K562 (cell line): ENCODE results near the gene KIAA0513. TPM values are rescaled to one million over a fixed set of nuclear protein-coding genes. Genes with fewer than 3 reads are reported as not detected.

Experiments
- ATAC-seq: fragments of 200-7000 bp; cut with Tn5 transposase; 3 replicates; pipeline ENCODE4 v1.9.1; 2020; ENCODE audit warnings: moderate library complexity
- BruUV-seq: library from RNA; stranded (reverse); fragments of 400-500 nt; replicated peaks from 2 replicates; lab custom pipeline; 2021; lab: Mats Ljungman, UMichigan
- CTCF ChIA-PET: fragments of 300-600 bp; formaldehyde crosslinking; extraction: SDS; loops from one replicate; lab custom pipeline; 2021; ENCODE audit warnings: low intra/inter-chr PET ratio; lab: Yijun Ruan, JAX
- POLR2A ChIA-PET: fragments of 300-600, 350-650 bp; sonication (Branson Sonifier 250); formaldehyde crosslinking; extraction: SDS; loops from one replicate; lab custom pipeline; 2021; ENCODE audit warnings: antibody characterized with exemption, inconsistent platforms; lab: Yijun Ruan, JAX
- DNase-seq, 4 experiments: peaks; one replicate each; pipeline versions ENCODE4 v3.0.0 to v3.0.0-alpha.2; 2011 to 2018; ENCODE audit warnings: low spot score in 3 of 4, mixed read lengths in 3 of 4; ENCODE audit errors: extremely low read depth in 1 of 4
- FAIRE-seq: peaks from 2 replicates; lab custom pipeline; 2011; peaks lifted over from hg19 to GRCh38; lab: Jason Lieb, UNC
- H2AFZ ChIP-seq: 2 replicates; pipeline ENCODE4 v1.6.0; 2011; ENCODE audit warnings: low read depth, low read length, control low read depth, inconsistent platforms
- H3K27ac ChIP-seq: fragments of 200-600 bp; 3 replicates; pipeline ENCODE4 v1.8.0; 2011; ENCODE audit warnings: low read depth, mild to moderate bottlenecking, control low read depth, inconsistent platforms, low read length, moderate library complexity, mixed read lengths; ENCODE audit errors: extremely low read depth
- H3K27me3 ChIP-seq, 2 experiments: fragments of 300-600 bp in 1 of 2; 2 replicates in 1 of 2; 3 replicates in 1 of 2; pipeline versions ENCODE4 v1.6.0 to v1.8.0; 2011; ENCODE audit warnings: inconsistent platforms in 2 of 2, low read length in 2 of 2, mild to moderate bottlenecking in 1 of 2, mixed read lengths in 1 of 2, moderate library complexity in 1 of 2; ENCODE audit not compliant: control insufficient read depth in 2 of 2, insufficient read depth in 2 of 2
- H3K36me3 ChIP-seq: fragments of 300-600 bp; 3 replicates; pipeline ENCODE4 v1.8.0; 2011; ENCODE audit warnings: mild to moderate bottlenecking, low read length, inconsistent platforms; ENCODE audit not compliant: control insufficient read depth, insufficient read depth
- H3K4me1 ChIP-seq, 2 experiments: fragments of 200-600 bp in 1 of 2; replicated peaks in 1 of 2; 2 replicates in 1 of 2; 3 replicates in 1 of 2; pipeline versions ENCODE4 v1.5.1 to v1.8.0; 2011; ENCODE audit warnings: inconsistent platforms in 2 of 2, low read length in 2 of 2, mild to moderate bottlenecking in 1 of 2, mixed read lengths in 1 of 2, moderate library complexity in 1 of 2; ENCODE audit not compliant: control insufficient read depth in 2 of 2, insufficient read depth in 2 of 2
- H3K4me2 ChIP-seq: 2 replicates; pipeline ENCODE4 v1.6.1; 2011; ENCODE audit warnings: low read length, control low read depth, inconsistent platforms, mixed read lengths; ENCODE audit not compliant: insufficient read depth
- H3K4me3 ChIP-seq: fragments of 200-600 bp; sonication (generic), shearing (Covaris generic); 2 replicates; pipeline ENCODE4 v1.5.1; 2016; ENCODE audit warnings: control low read depth, inconsistent platforms
- H3K79me2 ChIP-seq: fragments of 200-600 bp; 3 replicates; pipeline ENCODE4 v1.8.0; 2011; ENCODE audit warnings: low read length, inconsistent platforms; ENCODE audit not compliant: control insufficient read depth, insufficient read depth
- H3K9ac ChIP-seq, 2 experiments: 2 replicates each; pipeline versions ENCODE4 v1.6.0 to v1.6.1; 2011; ENCODE audit warnings: low read depth in 2 of 2, low read length in 2 of 2, control low read depth in 1 of 2, inconsistent platforms in 1 of 2, mild to moderate bottlenecking in 1 of 2, mixed read lengths in 1 of 2; ENCODE audit not compliant: insufficient read depth in 1 of 2
- H3K9me1 ChIP-seq: one replicate; pipeline ENCODE4 v1.6.0; 2011; ENCODE audit warnings: inconsistent platforms, mild to moderate bottlenecking, low read length, moderate library complexity; ENCODE audit not compliant: control insufficient read depth, insufficient read depth
- H3K9me3 ChIP-seq: replicated peaks from 2 replicates; pipeline ENCODE4 v1.5.1; 2011; ENCODE audit warnings: low read depth, low read length, inconsistent platforms; ENCODE audit not compliant: control insufficient read depth, insufficient read depth
- H4K20me1 ChIP-seq: replicated peaks from 2 replicates; pipeline ENCODE4 v1.6.1; 2011; ENCODE audit warnings: low read length, inconsistent platforms, mixed read lengths; ENCODE audit not compliant: control insufficient read depth, insufficient read depth
- BRF1 ChIP-seq: IDR thresholded peaks from 3 replicates; pipeline ENCODE4 v1.6.1; 2011; ENCODE audit warnings: borderline replicate concordance, mild to moderate bottlenecking; ENCODE audit not compliant: insufficient read length; ENCODE audit errors: extremely low read depth
- ETV6 ChIP-seq, 3 experiments: fragments of 150-350 bp in 1 of 3; sonication (generic) in 1 of 3; formaldehyde crosslinking in 1 of 3; IDR thresholded peaks; 2 replicates each; pipeline versions ENCODE4 v1.6.1 to v1.8.0; 2014 to 2022; ENCODE audit warnings: borderline replicate concordance in 2 of 3, low read depth in 2 of 3, antibody characterized with exemption in 1 of 3, low read length in 1 of 3, mild to moderate bottlenecking in 1 of 3, missing genetic modification reagents in 1 of 3
- MBD2 ChIP-seq: sonication (generic); IDR thresholded peaks from 2 replicates; pipeline ENCODE4 v1.6.1; 2016; ENCODE audit warnings: low read depth, borderline replicate concordance
- ZNF121 ChIP-seq: sonication (generic); formaldehyde crosslinking; conservative IDR thresholded peaks from 2 replicates; pipeline ENCODE4 v1.8.0; 2022; ENCODE audit warnings: missing genetic modification reagents
- WGBS: fragments of 100-300 bp; shearing (Covaris generic); methylation state at CpG from one replicate; pipeline ENCODE4 v1.1.6; 2016; ENCODE audit warnings: low coverage, mixed read lengths; ENCODE audit not compliant: insufficient coverage; ENCODE audit errors: missing lambda C conversion rate; 5-methylcytosine and 5-hydroxymethylcytosine counted together
- in situ Hi-C: fragments of 300-500 bp; cut with MboI; formaldehyde crosslinking; loops from 4 replicates; pipeline ENCODE4 v1.15.0; 2018; ENCODE audit warnings: inconsistent platforms, mixed read lengths
- intact Hi-C: fragments of 100-400 bp; cut with micrococcal nuclease; formaldehyde crosslinking; loops from 2 replicates; pipeline ENCODE4 v1.14.2; 2022
- polyA plus RNA-seq, 8 experiments: library from polyadenylated mRNA; depleted of rRNA in 4 of 8; stranded (reverse) in 5 of 8; unstranded in 3 of 8; fragments of >200 nt; fragmentation: Nextera tagmentation in 2 of 8; fragmentation: Illumina TruSeq in 1 of 8; extraction: Ambion mirVana in 2 of 8; extraction: Trizol in 1 of 8; gene quantifications; 2 replicates each; pipeline versions ENCODE4 v1.2.1 to v1.2.3, GENCODE V29; 2011 to 2014; ENCODE audit warnings: inconsistent platforms in 1 of 8, missing spikeins in 1 of 8
- total RNA-seq, 7 experiments: library from RNA; depleted of rRNA in 6 of 7; stranded (reverse); fragments of >200 nt in 6 of 7; fragmentation: Illumina TruSeq in 2 of 7; extraction: Trizol in 2 of 7; gene quantifications; 2 replicates each; pipeline versions ENCODE4 v1.2.1 to v1.2.3, GENCODE V29; 2011 to 2021; ENCODE audit warnings: low replicate concordance in 1 of 7
- TF ChIP-seq, protein P1 (sequence below), 3 experiments: fragments of 200-800 bp in 1 of 3; sonication (Bioruptor generic) in 1 of 3; sonication (generic) in 1 of 3; formaldehyde crosslinking in 1 of 3; IDR thresholded peaks; 2 replicates each; pipeline versions ENCODE4 v1.6.1 to v1.8.0; 2016 to 2022; ENCODE audit warnings: mild to moderate bottlenecking in 2 of 3, missing compliant biosample characterization in 2 of 3, missing genetic modification characterization in 2 of 3, missing genetic modification reagents in 1 of 3

KIAA0513 gene
- total and polyA plus RNA-seq, 9 of the 15 experiments (the other 6 are each of a cell fraction or from before 2014, with no cell fraction given), result 0.18 to 13.7 (median 10.2) TPM

DNA sequence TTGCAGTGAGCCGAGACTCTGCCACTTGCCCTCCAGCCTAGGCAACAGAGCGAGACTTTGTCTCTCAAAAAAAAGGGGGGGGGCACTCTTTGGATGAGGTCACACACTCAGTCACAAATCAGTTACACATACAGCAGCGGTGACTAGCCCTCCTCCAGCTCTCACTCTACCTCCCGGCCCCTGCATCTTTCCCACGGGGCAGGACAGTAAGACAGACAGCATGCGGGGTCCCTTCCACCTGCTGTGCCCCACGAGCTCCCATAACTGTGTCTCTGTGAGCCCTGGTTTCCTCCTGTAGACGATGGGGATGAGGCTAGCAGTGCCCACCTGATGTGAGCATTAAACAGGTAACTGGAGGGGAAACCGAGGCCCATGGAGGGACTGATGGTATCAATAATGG lies 79.5 kb downstream of the KIAA0513 start:
- no peak overlapping the region for H3K27ac ChIP-seq
- ATAC-seq (0 out of 3 replicates have a peak, but pooled peaks have one; percentile 15), FAIRE-seq (no peak)
- POLR2A ChIA-PET, result interaction anchor here (0.6 to 1.5 kb wide), 6 partner anchors 9 to 586 kb away, joined by 3 to 4 read pairs (median 3); no protein-coding TSS in a partner anchor
- H3K9me3 ChIP-seq, result no peaks in the 10 kb centered on the region
- no peak overlapping the region for H3K4me2 ChIP-seq
- peaks cover 29 to 67% of the 10 kb centered on the region in 2 experiments for H3K27me3 ChIP-seq
- peaks cover 4% of the 10 kb centered on the region; the same call in 1 of the 2 replicates for H4K20me1 ChIP-seq
- WGBS, result 4% methylated on average over 9 of the region's 9 CpGs
- no peak overlapping the region for H3K9ac ChIP-seq
- TF ChIP-seq, protein P1, sequence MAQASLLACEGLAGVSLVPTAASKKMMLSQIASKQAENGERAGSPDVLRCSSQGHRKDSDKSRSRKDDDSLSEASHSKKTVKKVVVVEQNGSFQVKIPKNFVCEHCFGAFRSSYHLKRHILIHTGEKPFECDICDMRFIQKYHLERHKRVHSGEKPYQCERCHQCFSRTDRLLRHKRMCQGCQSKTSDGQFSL (CRISPR knock-in tag; IDR thresholded peaks at IDR 0.05), result no peak
- TF ChIP-seq, protein P1 (tag; IDR thresholded peaks at IDR 0.05), result no peak
- TF ChIP-seq ETV6 (IDR thresholded peaks at IDR 0.05; ENCODE audit: borderline replicate concordance in 1 of 2, low read depth in 2 of 2, low read length in 1 of 2) (no peak), ETV6 (CRISPR knock-in tag; IDR thresholded peaks at IDR 0.05; ENCODE audit: borderline replicate concordance) (no peak), ZNF121 (CRISPR knock-in tag) (peak; percentile 82), BRF1 (no peak), MBD2 (no peak)
- TF ChIP-seq, all 486 proteins: peak for 1
- intact Hi-C loops, result no loop called here
- H3K79me2 ChIP-seq, result no peaks in the 10 kb centered on the region
- in situ Hi-C loops, result loop anchor here (25.0 kb wide), 1 partner anchor 905 kb away; no protein-coding TSS in a partner anchor
- H3K9me1 ChIP-seq, result no peaks in the 10 kb centered on the region
- no TSS peak for BruUV-seq
- H3K36me3 ChIP-seq, result no peaks in the 10 kb centered on the region
- no peak for DNase-seq
- CTCF ChIA-PET, result no interaction called here
- no peak overlapping the region for H3K4me3 ChIP-seq
- H2AFZ ChIP-seq, result no peak overlapping the region
- peaks cover 0 to 15% of the 10 kb centered on the region in 2 experiments; a peak in 2 of 5 replicates for H3K4me1 ChIP-seq
